Neutrophil (primary cell): ENCODE data around the gene CKB.
A peak's percentile ranks its signal among the peaks of the same experiment; 100 is the strongest.

Experiments used
- H3K27ac ChIP-seq: fragments of 200-600 bp; sonication (generic); 2 replicates; pipeline ENCODE4 v1.5.1; 2016; ENCODE audit warnings: mild to moderate bottlenecking, moderate library complexity
- H3K27me3 ChIP-seq: fragments of 200-600 bp; sonication (generic); 2 replicates; pipeline ENCODE4 v1.6.0; 2016; ENCODE audit warnings: mild to moderate bottlenecking
- H3K36me3 ChIP-seq: fragments of 200-600 bp; sonication (generic); 2 replicates; pipeline ENCODE4 v1.5.1; 2017
- H3K4me1 ChIP-seq, 2 experiments: fragments of 200-600 bp in 1 of 2; sonication (generic) in 1 of 2; 1 replicate in 1 of 2; 2 replicates in 1 of 2; pipeline versions ENCODE4 v1.5.1 to v1.6.1; 2013 to 2016; ENCODE audit warnings: low read depth in 1 of 2, low read length in 1 of 2, mild to moderate bottlenecking in 1 of 2, moderate library complexity in 1 of 2; ENCODE audit not compliant: control insufficient read depth in 1 of 2, insufficient read depth in 1 of 2
- H3K4me3 ChIP-seq, 2 experiments: fragments of 200-600 bp in 1 of 2; sonication (generic) in 1 of 2; 1 replicate in 1 of 2; 2 replicates in 1 of 2; pipeline ENCODE4 v1.5.1; 2013 to 2016; ENCODE audit warnings: low read depth in 1 of 2, low read length in 1 of 2, mild to moderate bottlenecking in 1 of 2, moderate library complexity in 1 of 2
- H3K9me3 ChIP-seq: fragments of 200-600 bp; sonication (generic); 2 replicates; pipeline ENCODE4 v1.5.1; 2016
- TF ChIP-seq, protein P1 (sequence below): fragments of 200-600 bp; sonication (generic); IDR thresholded peaks from 2 replicates; pipeline ENCODE4 v1.5.1; 2016; ENCODE audit warnings: antibody characterized with exemption

Gene CKB

GRCh38 chr14:103524002-103524935 lies 1.6 kb upstream of the CKB start:
- H3K36me3 ChIP-seq, result no peaks in the 10 kb centered on the region
- peaks cover 79% of the 10 kb centered on the region for H3K27me3 ChIP-seq
- TF ChIP-seq, protein P1, sequence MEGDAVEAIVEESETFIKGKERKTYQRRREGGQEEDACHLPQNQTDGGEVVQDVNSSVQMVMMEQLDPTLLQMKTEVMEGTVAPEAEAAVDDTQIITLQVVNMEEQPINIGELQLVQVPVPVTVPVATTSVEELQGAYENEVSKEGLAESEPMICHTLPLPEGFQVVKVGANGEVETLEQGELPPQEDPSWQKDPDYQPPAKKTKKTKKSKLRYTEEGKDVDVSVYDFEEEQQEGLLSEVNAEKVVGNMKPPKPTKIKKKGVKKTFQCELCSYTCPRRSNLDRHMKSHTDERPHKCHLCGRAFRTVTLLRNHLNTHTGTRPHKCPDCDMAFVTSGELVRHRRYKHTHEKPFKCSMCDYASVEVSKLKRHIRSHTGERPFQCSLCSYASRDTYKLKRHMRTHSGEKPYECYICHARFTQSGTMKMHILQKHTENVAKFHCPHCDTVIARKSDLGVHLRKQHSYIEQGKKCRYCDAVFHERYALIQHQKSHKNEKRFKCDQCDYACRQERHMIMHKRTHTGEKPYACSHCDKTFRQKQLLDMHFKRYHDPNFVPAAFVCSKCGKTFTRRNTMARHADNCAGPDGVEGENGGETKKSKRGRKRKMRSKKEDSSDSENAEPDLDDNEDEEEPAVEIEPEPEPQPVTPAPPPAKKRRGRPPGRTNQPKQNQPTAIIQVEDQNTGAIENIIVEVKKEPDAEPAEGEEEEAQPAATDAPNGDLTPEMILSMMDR, result no peak
- peaks cover 27 to 40% of the 10 kb centered on the region in 2 experiments for H3K4me1 ChIP-seq
- H3K4me3 ChIP-seq, result no peak overlapping the region
- no peak overlapping the region for H3K27ac ChIP-seq
- H3K9me3 ChIP-seq, result no peaks in the 10 kb centered on the region

GRCh38 chr14:103523575-103523954 lies 935 bp upstream of the CKB start:
- Histone ChIP-seq H3K27me3 (peaks cover 86% of the 10 kb centered on the region), H3K4me1 (peaks cover 28 to 41% of the 10 kb centered on the region in 2 experiments), H3K27ac (no peak overlapping the region), H3K4me3 (no peak overlapping the region), H3K36me3 (no peaks in the 10 kb centered on the region), H3K9me3 (no peaks in the 10 kb centered on the region)
- TF ChIP-seq, protein P1, result no peak

GRCh38 chr14:103521951-103522563 lies 573 bp downstream of the CKB start:
- H3K36me3 ChIP-seq, result no peaks in the 10 kb centered on the region
- peak overlapping the region; percentile 64 to 88 for H3K4me3 ChIP-seq
- no peaks in the 10 kb centered on the region for H3K9me3 ChIP-seq
- TF ChIP-seq, protein P1, result no peak
- peaks cover 88% of the 10 kb centered on the region for H3K27me3 ChIP-seq
- peaks cover 22 to 36% of the 10 kb centered on the region in 2 experiments for H3K4me1 ChIP-seq
- no peak overlapping the region for H3K27ac ChIP-seq

DNA sequence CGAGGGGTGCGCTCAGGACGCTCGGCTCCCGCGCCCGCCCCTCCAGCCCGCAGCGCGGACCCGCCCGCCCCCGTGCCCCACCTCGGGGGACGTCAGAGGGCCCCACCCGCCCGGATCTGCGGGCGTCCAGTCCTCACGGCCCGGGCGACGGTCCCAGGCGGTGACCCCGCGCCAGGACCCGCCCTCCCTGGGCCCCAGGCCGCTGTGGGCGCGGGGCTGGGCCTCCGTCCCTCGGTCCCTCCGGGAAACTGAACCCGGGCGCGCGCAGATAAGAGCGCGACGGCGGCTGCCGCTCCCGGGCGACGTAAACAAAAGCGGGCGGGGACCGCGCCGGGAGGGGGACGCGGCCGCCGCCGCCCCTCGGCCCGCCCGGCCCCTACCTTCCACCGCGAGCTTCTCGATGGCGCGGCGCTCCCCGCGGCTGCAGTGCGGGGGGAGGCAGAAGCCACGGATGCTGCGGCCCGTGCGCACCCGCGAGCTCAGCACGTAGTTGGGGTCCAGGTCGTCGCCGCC lies 1.1 kb downstream of the CKB start:
- Histone ChIP-seq H3K4me1 (peaks cover 22 to 36% of the 10 kb centered on the region in 2 experiments), H3K27me3 (peaks cover 83% of the 10 kb centered on the region)

GRCh38 chr14:103520657-103521437 lies 1.8 kb downstream of the CKB start:
- TF ChIP-seq, protein P1, result peak; percentile 71
- H3K27ac ChIP-seq, result peak overlapping the region; percentile 36

More for the DNA sequence above, 1.1 kb downstream of the CKB start:
- H3K36me3 ChIP-seq, result no peaks in the 10 kb centered on the region
- H3K27ac ChIP-seq, result peak overlapping the region; percentile 36
- TF ChIP-seq, protein P1, result no peak
- no peaks in the 10 kb centered on the region for H3K9me3 ChIP-seq
- H3K4me3 ChIP-seq, result peak overlapping the region; percentile 64 to 88

More at GRCh38 chr14:103520657-103521437, 1.8 kb downstream of the CKB start:
- H3K4me1 ChIP-seq, result peaks cover 22 to 36% of the 10 kb centered on the region in 2 experiments
- H3K4me3 ChIP-seq, result peak overlapping the region; percentile 64 to 88
- H3K36me3 ChIP-seq, result no peaks in the 10 kb centered on the region
- no peaks in the 10 kb centered on the region for H3K9me3 ChIP-seq
- H3K27me3 ChIP-seq, result peaks cover 76% of the 10 kb centered on the region
